Cardiac muscle cell (in vitro differentiated cells and primary cell): ENCODE results near the gene NTN4. TPM values are rescaled to one million over a fixed set of nuclear protein-coding genes. Genes with fewer than 3 reads are reported as not detected.
"Not testable (repeated sequence)": the region's sequence is repeated elsewhere in the genome, so short reads cannot be mapped to it uniquely, and the experiment has no call there.

Experiments
- DNase-seq, 2 donors: peaks; one replicate each; pipeline versions ENCODE4 v3.0.0 to v3.0.0-alpha.2; 2010 to 2017; ENCODE audit warnings: low read depth in 1 of 2, low spot score in 1 of 2
- H3K27ac ChIP-seq: fragments of 200-600 bp; sonication (generic); 2 replicates; pipeline ENCODE4 v1.5.1; 2016
- H3K27me3 ChIP-seq: fragments of 200-600 bp; sonication (generic); 2 replicates; pipeline ENCODE4 v1.6.0; 2016; ENCODE audit warnings: control low read depth
- H3K36me3 ChIP-seq: fragments of 200-600 bp; sonication (generic); 2 replicates; pipeline ENCODE4 v1.5.1; 2016; ENCODE audit warnings: control low read depth
- H3K4me1 ChIP-seq: fragments of 200-600 bp; sonication (generic); 2 replicates; pipeline ENCODE4 v1.8.1; 2017; ENCODE audit warnings: low read depth, mild to moderate bottlenecking, mixed run types
- H3K4me3 ChIP-seq: fragments of 200-600 bp; sonication (generic); 2 replicates; pipeline ENCODE4 v1.5.1; 2016; ENCODE audit warnings: mild to moderate bottlenecking
- H3K9me3 ChIP-seq: fragments of 200-600 bp; sonication (generic); 2 replicates; pipeline ENCODE4 v1.5.1; 2017; ENCODE audit warnings: low read depth, mild to moderate bottlenecking, control low read depth
- polyA plus RNA-seq: library from polyadenylated mRNA; unstranded; fragments of >200 nt; fragmentation: Nextera tagmentation; extraction: Ambion mirVana; gene quantifications from 2 replicates; pipeline ENCODE4 v1.2.1, GENCODE V29; 2016
- total RNA-seq: library from RNA; depleted of rRNA; stranded (reverse); fragments of >200 nt; gene quantifications from 2 replicates; pipeline ENCODE4 v1.2.3, GENCODE V29; 2016
- TF ChIP-seq, protein P1 (sequence below): IDR thresholded peaks from 2 replicates; pipeline ENCODE4 v1.5.1; 2012; ENCODE audit warnings: low read depth, mild to moderate bottlenecking, low read length

The NTN4 gene
- total and polyA plus RNA-seq, 2 experiments from 2014 or later = 0.86 to 1.4 TPM

DNA sequence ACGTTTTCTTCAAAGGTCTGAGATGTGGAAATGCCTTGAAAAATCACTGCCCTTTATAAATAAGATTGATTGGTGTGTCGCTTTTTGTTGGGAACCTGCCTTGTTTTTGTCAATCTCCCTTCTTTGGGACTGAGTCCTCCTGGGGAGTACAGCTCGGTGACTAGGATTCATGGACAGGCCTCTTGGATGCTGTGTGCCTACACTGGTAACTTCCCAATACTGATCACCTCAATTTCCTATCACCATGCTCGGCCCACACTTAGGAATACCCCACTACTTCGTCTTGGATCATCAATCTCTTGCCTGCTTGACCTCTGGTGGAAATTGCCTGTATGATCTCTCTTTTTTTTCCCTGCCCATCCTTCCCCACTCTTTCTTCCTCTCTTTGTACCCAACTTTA is 34.2 kb downstream of the NTN4 start:
- no peak overlapping the region for H3K4me3 ChIP-seq
- H3K27ac ChIP-seq = no peak overlapping the region
- TF ChIP-seq, protein P1, sequence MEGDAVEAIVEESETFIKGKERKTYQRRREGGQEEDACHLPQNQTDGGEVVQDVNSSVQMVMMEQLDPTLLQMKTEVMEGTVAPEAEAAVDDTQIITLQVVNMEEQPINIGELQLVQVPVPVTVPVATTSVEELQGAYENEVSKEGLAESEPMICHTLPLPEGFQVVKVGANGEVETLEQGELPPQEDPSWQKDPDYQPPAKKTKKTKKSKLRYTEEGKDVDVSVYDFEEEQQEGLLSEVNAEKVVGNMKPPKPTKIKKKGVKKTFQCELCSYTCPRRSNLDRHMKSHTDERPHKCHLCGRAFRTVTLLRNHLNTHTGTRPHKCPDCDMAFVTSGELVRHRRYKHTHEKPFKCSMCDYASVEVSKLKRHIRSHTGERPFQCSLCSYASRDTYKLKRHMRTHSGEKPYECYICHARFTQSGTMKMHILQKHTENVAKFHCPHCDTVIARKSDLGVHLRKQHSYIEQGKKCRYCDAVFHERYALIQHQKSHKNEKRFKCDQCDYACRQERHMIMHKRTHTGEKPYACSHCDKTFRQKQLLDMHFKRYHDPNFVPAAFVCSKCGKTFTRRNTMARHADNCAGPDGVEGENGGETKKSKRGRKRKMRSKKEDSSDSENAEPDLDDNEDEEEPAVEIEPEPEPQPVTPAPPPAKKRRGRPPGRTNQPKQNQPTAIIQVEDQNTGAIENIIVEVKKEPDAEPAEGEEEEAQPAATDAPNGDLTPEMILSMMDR = no peak
- DNase-seq = no peak
- no peaks in the 10 kb centered on the region for H3K36me3 ChIP-seq
- peaks cover 3% of the 10 kb centered on the region for H3K4me1 ChIP-seq
- H3K27me3 ChIP-seq = peaks cover 56% of the 10 kb centered on the region
- H3K9me3 ChIP-seq = no peaks in the 10 kb centered on the region

DNA sequence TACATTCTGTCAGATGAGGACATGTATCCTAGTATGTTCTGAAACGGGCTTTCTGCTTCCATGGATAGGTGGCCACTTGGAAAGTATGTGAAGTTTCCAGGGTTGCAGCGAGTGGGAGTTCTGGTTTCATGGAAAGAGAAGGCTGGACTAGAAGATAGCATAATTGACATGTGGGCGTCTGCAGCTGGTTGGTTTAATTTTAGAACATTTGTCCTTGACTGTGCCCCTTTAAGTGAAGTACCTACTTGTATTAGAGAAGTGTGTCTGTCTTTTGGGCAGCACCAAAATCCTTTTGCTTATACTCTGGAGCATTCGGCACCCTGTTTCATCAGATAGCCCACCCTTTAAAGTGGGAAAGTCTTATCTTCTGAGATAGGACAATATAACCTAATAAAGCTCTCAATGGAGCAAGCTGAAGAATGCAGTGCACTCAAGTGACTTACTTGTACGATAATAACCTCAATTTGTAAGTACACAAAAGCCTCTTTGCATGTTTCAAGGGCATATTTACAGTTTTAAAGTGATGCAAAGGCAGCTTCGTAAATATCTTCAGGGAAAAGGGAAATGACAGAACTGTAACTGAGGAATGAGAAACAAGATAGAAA is 35.2 kb downstream of the NTN4 start:
- H3K4me1 ChIP-seq = peaks cover 3% of the 10 kb centered on the region
- no peaks in the 10 kb centered on the region for H3K36me3 ChIP-seq
- DNase-seq = peak in 1 of 2 donors; percentile 81
- TF ChIP-seq, protein P1 = no peak
- H3K27ac ChIP-seq = no peak overlapping the region
- no peak overlapping the region for H3K4me3 ChIP-seq
- peaks cover 49% of the 10 kb centered on the region for H3K27me3 ChIP-seq
- no peaks in the 10 kb centered on the region for H3K9me3 ChIP-seq

DNA sequence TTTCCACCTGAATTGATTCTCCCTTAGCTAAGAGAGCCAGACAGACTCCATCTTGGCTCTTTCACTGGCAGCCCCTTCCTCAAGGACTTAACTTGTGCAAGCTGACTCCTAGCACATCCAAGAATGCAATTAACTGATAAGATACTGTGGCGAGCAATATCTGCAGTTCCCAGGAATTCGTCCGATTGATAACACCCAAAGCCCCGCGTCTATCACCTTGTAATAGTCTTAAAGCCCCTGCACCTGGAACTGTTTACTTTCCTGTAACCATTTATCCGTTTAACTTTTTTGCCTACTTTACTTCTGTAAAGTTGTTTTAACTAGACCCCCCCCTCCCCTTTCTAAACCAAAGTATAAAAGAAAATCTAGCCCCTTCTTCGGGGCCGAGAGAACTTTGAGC is 44.5 kb downstream of the NTN4 start:
- H3K4me1 ChIP-seq, H3K36me3 ChIP-seq, H3K9me3 ChIP-seq, H3K27ac ChIP-seq, DNase-seq, H3K4me3 ChIP-seq: not testable (repeated sequence)
- peaks cover 28% of the 10 kb centered on the region for H3K27me3 ChIP-seq

DNA sequence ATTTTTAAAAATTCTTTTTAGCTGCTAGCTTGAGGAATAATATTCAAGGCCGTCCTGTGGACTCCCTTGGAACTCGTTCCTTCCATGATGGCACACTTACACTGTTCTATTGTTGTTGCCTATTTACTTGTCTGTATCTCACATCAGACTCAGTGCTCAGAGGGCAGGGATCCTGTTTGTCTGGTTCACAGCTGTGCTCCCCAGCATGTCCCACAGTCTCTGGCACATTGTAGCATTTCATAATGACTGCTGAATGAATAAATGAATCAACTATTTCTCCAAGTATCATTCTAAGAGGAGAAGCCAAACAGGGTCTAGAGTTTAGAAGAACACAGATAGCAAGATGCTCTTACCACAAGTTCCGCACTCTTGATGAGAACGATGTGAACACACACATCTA is 48.0 kb downstream of the NTN4 start:
- Histone ChIP-seq H3K4me3 (no peak overlapping the region), H3K4me1 (no peaks in the 10 kb centered on the region), H3K27me3 (peaks cover 34% of the 10 kb centered on the region), H3K9me3 (no peaks in the 10 kb centered on the region), H3K27ac (no peak overlapping the region), H3K36me3 (no peaks in the 10 kb centered on the region)
- TF ChIP-seq, protein P1 = no peak
- no peak for DNase-seq

DNA sequence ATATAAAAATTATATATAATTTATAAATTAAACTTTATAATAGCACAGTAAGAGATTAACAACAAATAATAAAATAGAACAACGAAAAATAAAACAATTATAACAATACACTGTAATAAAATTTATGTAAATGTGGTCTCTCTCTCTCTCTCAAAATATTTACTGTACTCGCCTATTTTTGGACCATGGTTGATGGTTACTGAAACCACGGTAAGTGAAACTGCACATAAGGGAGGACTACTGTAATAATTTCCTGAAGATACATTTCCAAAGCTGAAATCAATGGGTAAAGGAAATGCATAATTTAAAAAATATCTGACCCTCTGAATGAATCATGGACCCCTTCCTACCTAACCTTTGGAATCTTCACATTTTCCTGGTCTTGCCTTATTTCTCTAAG is 48.9 kb downstream of the NTN4 start:
- no peak for DNase-seq
- Histone ChIP-seq H3K4me3 (no peak overlapping the region), H3K36me3 (no peaks in the 10 kb centered on the region), H3K27ac (no peak overlapping the region), H3K4me1 (no peaks in the 10 kb centered on the region), H3K9me3 (no peaks in the 10 kb centered on the region), H3K27me3 (peaks cover 40% of the 10 kb centered on the region)
- TF ChIP-seq, protein P1 = no peak

DNA sequence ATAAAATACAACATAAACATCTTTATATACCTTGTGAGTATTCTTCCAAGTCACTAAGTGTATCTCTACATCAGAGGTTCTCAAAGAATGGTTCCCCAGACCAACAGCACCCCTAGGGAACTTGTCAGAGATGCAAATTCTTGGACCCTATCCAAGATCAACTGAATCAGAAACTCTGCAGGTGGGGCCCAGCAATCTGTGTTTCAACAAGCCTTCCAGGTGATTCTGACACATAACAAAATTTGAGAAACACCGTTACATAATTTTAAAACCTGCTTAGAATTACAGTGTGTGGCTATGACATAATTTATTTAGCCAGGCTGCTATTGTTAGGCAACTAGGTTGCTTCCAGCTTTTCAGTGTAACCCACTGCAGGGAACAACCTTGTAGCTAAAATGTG is 49.8 kb downstream of the NTN4 start:
- H3K36me3 ChIP-seq = no peaks in the 10 kb centered on the region
- H3K27ac ChIP-seq = no peak overlapping the region
- no peaks in the 10 kb centered on the region for H3K9me3 ChIP-seq
- H3K4me3 ChIP-seq = no peak overlapping the region
- TF ChIP-seq, protein P1 = no peak
- H3K27me3 ChIP-seq = peaks cover 36% of the 10 kb centered on the region
- DNase-seq = no peak
- no peaks in the 10 kb centered on the region for H3K4me1 ChIP-seq
